Stimulated activated naive CD8-positive, alpha-beta T cell treated with anti-CD3 and anti-CD28 coated beads, Interleukin-15, Interleukin-2, amounts not matched to agents 100 ng/mL and 50 ng/mL, for 24 hours (primary cell): Measurements from ENCODE around the gene BMP7.

Experiments used
- H3K27ac Mint-ChIP-seq: one replicate; pipeline ENCODE4 v1.8.0; 2021; ENCODE audit warnings: mild to moderate bottlenecking, mixed read lengths
- H3K27me3 Mint-ChIP-seq: one replicate; pipeline ENCODE4 v1.8.0; 2021; ENCODE audit warnings: mixed read lengths
- H3K36me3 Mint-ChIP-seq: one replicate; pipeline ENCODE4 v1.8.0; 2021; ENCODE audit warnings: low read depth, mixed read lengths
- H3K4me1 Mint-ChIP-seq: one replicate; pipeline ENCODE4 v1.8.0; 2021; ENCODE audit warnings: low read depth, mixed read lengths
- H3K4me3 Mint-ChIP-seq: one replicate; pipeline ENCODE4 v1.8.0; 2021; ENCODE audit warnings: mild to moderate bottlenecking, mixed read lengths
- H3K9me3 Mint-ChIP-seq: one replicate; pipeline ENCODE4 v1.8.0; 2021; ENCODE audit warnings: mixed read lengths

The BMP7 gene

GRCh38 chr20:57138198-57138995 lies 128.0 kb downstream of the BMP7 start:
- H3K27ac Mint-ChIP-seq, result no peak overlapping the region
- no peak overlapping the region for H3K4me3 Mint-ChIP-seq
- no peaks in the 10 kb centered on the region for H3K4me1 Mint-ChIP-seq
- no peaks in the 10 kb centered on the region for H3K36me3 Mint-ChIP-seq
- H3K9me3 Mint-ChIP-seq, result no peaks in the 10 kb centered on the region
- H3K27me3 Mint-ChIP-seq, result peaks cover 19% of the 10 kb centered on the region

- peaks cover 16% of the 10 kb centered on the region for H3K27me3 Mint-ChIP-seq
- H3K36me3 Mint-ChIP-seq, result no peaks in the 10 kb centered on the region
- H3K4me3 Mint-ChIP-seq, result no peak overlapping the region
- H3K4me1 Mint-ChIP-seq, result no peaks in the 10 kb centered on the region
- H3K27ac Mint-ChIP-seq, result no peak overlapping the region
- no peaks in the 10 kb centered on the region for H3K9me3 Mint-ChIP-seq
These were observed 128.8 kb downstream of the BMP7 start for GRCh38 chr20:57137676-57138075.

GRCh38 chr20:57136734-57137133 lies 129.7 kb downstream of the BMP7 start:
- H3K36me3 Mint-ChIP-seq, result no peaks in the 10 kb centered on the region
- no peaks in the 10 kb centered on the region for H3K9me3 Mint-ChIP-seq
- H3K27ac Mint-ChIP-seq, result no peak overlapping the region
- no peaks in the 10 kb centered on the region for H3K4me1 Mint-ChIP-seq
- H3K27me3 Mint-ChIP-seq, result peaks cover 21% of the 10 kb centered on the region
- no peak overlapping the region for H3K4me3 Mint-ChIP-seq

- Mint-ChIP-seq H3K4me1 (no peaks in the 10 kb centered on the region), H3K9me3 (no peaks in the 10 kb centered on the region), H3K36me3 (no peaks in the 10 kb centered on the region), H3K4me3 (no peak overlapping the region), H3K27me3 (peaks cover 21% of the 10 kb centered on the region), H3K27ac (no peak overlapping the region)
These were observed 130.6 kb downstream of the BMP7 start for GRCh38 chr20:57135875-57136274.

- Mint-ChIP-seq H3K4me3 (no peak overlapping the region), H3K4me1 (no peaks in the 10 kb centered on the region), H3K9me3 (no peaks in the 10 kb centered on the region)
These were observed 131.6 kb downstream of the BMP7 start for GRCh38 chr20:57134804-57135203.

GRCh38 chr20:57133926-57134650 lies 132.4 kb downstream of the BMP7 start:
- Mint-ChIP-seq H3K4me3 (no peak overlapping the region), H3K27ac (no peak overlapping the region), H3K9me3 (no peaks in the 10 kb centered on the region), H3K27me3 (peaks cover 21% of the 10 kb centered on the region), H3K36me3 (no peaks in the 10 kb centered on the region), H3K4me1 (no peaks in the 10 kb centered on the region)

More at GRCh38 chr20:57134804-57135203, 131.6 kb downstream of the BMP7 start:
- no peaks in the 10 kb centered on the region for H3K36me3 Mint-ChIP-seq
- peaks cover 21% of the 10 kb centered on the region for H3K27me3 Mint-ChIP-seq
- H3K27ac Mint-ChIP-seq, result no peak overlapping the region

- Mint-ChIP-seq H3K4me1 (no peaks in the 10 kb centered on the region), H3K36me3 (no peaks in the 10 kb centered on the region), H3K9me3 (no peaks in the 10 kb centered on the region), H3K27ac (no peak overlapping the region), H3K4me3 (no peak overlapping the region), H3K27me3 (peaks cover 21% of the 10 kb centered on the region)
These were observed 134.6 kb downstream of the BMP7 start for GRCh38 chr20:57131601-57132391.

- no peak overlapping the region for H3K4me3 Mint-ChIP-seq
- peaks cover 21% of the 10 kb centered on the region for H3K27me3 Mint-ChIP-seq
- no peak overlapping the region for H3K27ac Mint-ChIP-seq
- H3K9me3 Mint-ChIP-seq, result no peaks in the 10 kb centered on the region
- no peaks in the 10 kb centered on the region for H3K36me3 Mint-ChIP-seq
- no peaks in the 10 kb centered on the region for H3K4me1 Mint-ChIP-seq
These were observed 135.4 kb downstream of the BMP7 start for GRCh38 chr20:57131077-57131476.

- Mint-ChIP-seq H3K36me3 (no peaks in the 10 kb centered on the region), H3K27ac (no peak overlapping the region), H3K4me1 (no peaks in the 10 kb centered on the region), H3K4me3 (no peak overlapping the region), H3K27me3 (peaks cover 21% of the 10 kb centered on the region), H3K9me3 (no peaks in the 10 kb centered on the region)
These were observed 136.2 kb downstream of the BMP7 start for GRCh38 chr20:57130160-57130772.

GRCh38 chr20:57129303-57129702 lies 137.1 kb downstream of the BMP7 start:
- H3K27ac Mint-ChIP-seq, result no peak overlapping the region
- H3K9me3 Mint-ChIP-seq, result no peaks in the 10 kb centered on the region
- no peaks in the 10 kb centered on the region for H3K4me1 Mint-ChIP-seq
- no peaks in the 10 kb centered on the region for H3K36me3 Mint-ChIP-seq
- no peak overlapping the region for H3K4me3 Mint-ChIP-seq
- peaks cover 12% of the 10 kb centered on the region for H3K27me3 Mint-ChIP-seq

GRCh38 chr20:57128044-57128757 lies 138.2 kb downstream of the BMP7 start:
- no peaks in the 10 kb centered on the region for H3K36me3 Mint-ChIP-seq
- peaks cover 10% of the 10 kb centered on the region for H3K27me3 Mint-ChIP-seq
- H3K4me3 Mint-ChIP-seq, result no peak overlapping the region
- no peaks in the 10 kb centered on the region for H3K4me1 Mint-ChIP-seq
- H3K27ac Mint-ChIP-seq, result no peak overlapping the region
- no peaks in the 10 kb centered on the region for H3K9me3 Mint-ChIP-seq

- Mint-ChIP-seq H3K27me3 (peaks cover 8% of the 10 kb centered on the region), H3K4me1 (no peaks in the 10 kb centered on the region), H3K9me3 (no peaks in the 10 kb centered on the region), H3K4me3 (no peak overlapping the region), H3K36me3 (no peaks in the 10 kb centered on the region), H3K27ac (no peak overlapping the region)
These were observed 139.9 kb downstream of the BMP7 start for GRCh38 chr20:57126481-57127092.

GRCh38 chr20:57124800-57125517 lies 141.5 kb downstream of the BMP7 start:
- no peak overlapping the region for H3K27ac Mint-ChIP-seq
- no peak overlapping the region for H3K4me3 Mint-ChIP-seq
- H3K36me3 Mint-ChIP-seq, result no peaks in the 10 kb centered on the region
- H3K4me1 Mint-ChIP-seq, result no peaks in the 10 kb centered on the region
- no peaks in the 10 kb centered on the region for H3K9me3 Mint-ChIP-seq
- peaks cover 8% of the 10 kb centered on the region for H3K27me3 Mint-ChIP-seq
